GM21528 (cell line): ENCODE data around the gene C1QTNF1.

Source experiments
- ATAC-seq: cut with Tn5 transposase; IDR thresholded peaks from one replicate; pipeline ENCODE4 v1.9.1; 2021; ENCODE audit warnings: mild to moderate bottlenecking, moderate library complexity; ENCODE audit not compliant: unreplicated experiment, low FRiP score

C1QTNF1 gene

DNA sequence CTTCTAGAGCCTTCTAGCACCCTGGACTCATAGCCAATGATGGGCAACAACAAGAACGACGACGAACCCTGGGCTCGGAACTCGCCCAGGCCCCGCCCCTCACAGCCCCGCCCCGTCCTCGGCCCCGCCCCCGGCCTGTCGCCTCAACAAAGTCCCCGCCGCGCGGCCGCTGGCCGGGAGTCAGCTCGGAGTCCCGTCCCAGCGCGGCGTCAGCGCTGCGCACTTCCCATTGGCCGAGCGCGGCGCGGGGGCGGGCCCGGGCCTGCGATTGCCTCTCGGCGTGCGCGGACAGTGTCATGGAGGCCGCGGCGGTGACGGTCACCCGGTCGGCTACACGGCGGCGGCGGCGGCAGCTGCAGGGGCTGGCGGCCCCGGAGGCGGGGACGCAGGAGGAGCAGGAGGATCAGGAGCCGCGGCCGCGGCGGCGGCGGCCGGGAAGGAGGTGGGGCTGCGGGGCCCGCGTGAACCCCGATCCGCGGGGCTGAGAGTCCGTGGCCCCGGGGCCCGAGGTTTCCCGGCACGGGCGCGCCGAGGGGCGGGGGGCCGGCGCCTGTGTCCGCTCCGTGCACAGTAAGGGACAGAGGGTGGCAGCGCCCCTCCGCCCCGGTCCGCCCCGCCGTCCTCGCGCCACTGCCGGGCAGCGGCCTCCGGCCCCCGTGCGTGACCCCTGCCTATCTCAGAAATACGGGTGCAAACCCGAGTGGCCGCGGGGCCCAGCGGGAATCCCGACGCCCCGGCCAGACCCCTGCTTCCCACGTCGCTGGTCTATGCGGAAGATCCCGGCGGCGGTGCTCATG, 50.9 kb downstream of the C1QTNF1 start, which contains the start of gene ENGASE:
ENGASE (plus strand) TSS at position 176 of the 797 bp plus-strand sequence; CDS start at position 297, 121 bp downstream.
- ATAC-seq = peak; percentile 89

- peak; percentile 15 for ATAC-seq
These were observed 51.4 kb downstream of the C1QTNF1 start for GRCh38 chr17:79075446-79075750.

DNA sequence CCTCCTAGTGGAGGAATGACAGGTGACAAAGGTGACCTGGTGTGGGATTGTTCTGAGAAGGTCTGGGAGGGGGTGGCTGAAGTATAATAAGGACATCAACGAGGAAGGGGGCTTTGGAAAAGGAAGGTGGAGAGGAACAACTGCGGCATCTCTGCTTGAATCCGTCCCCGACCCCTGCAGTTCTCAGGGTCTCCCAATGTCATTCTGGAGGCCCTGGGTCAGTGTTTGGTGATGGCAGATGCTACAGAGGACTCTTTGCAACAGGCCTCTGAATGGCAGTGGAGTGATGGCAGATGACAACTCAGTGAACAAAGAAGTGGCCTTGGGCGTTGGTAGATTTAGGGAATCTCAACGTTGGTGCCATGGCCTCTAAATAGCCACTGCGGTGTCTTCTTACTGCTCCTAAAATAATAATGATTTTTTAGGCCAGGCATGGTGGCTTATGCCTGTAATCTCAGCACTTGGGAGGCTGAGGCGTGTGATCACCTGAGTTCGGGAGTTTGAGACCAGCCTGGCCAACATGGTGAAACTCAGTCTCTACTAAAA, 52.0 kb downstream of the C1QTNF1 start:
- ATAC-seq = no peak

- no peak for ATAC-seq
These were observed 53.6 kb downstream of the C1QTNF1 start for GRCh38 chr17:79077587-79077986.

DNA sequence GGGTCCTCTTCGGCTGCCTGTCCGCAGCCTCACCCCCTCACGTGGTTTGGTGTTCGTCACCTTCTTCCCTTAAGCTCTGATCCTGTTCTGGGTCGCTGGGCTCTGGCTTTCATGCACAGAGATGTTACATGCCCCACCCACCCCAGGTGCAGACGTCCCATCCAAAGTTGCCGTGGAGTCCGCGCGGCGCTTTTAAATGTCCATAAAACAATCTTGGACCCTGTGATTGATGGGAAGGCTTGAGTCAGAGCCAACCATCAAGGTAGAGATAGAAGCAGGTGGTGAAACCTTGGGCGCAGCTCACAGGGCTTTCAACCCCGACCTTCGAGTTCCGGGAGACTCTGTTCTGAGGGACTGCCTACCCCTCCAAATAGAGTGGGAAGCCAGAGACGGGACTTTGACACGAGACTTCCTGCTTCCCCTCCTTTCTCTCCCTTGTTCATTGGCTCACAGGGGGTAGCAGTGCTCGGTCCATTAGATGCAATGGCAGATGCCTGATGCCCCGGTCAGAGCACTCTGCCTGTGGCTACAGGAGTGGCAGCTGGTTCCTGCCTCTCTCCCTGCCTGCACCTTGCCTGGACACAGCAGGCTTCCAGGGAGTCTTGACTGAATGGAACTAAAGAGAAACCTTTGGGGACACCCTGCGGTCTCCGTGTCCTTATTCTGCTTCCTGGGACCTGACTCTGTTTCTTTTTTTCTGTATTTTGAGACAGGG, 54.7 kb downstream of the C1QTNF1 start:
- no peak for ATAC-seq

- ATAC-seq = no peak
These were observed 55.6 kb downstream of the C1QTNF1 start for GRCh38 chr17:79079421-79080200.

- no peak for ATAC-seq
These were observed 56.4 kb downstream of the C1QTNF1 start for GRCh38 chr17:79080349-79080748.

GRCh38 chr17:79080761-79081290, 56.9 kb downstream of the C1QTNF1 start:
- no peak for ATAC-seq

- ATAC-seq = no peak
These were observed 57.8 kb downstream of the C1QTNF1 start for GRCh38 chr17:79081571-79082276.

DNA sequence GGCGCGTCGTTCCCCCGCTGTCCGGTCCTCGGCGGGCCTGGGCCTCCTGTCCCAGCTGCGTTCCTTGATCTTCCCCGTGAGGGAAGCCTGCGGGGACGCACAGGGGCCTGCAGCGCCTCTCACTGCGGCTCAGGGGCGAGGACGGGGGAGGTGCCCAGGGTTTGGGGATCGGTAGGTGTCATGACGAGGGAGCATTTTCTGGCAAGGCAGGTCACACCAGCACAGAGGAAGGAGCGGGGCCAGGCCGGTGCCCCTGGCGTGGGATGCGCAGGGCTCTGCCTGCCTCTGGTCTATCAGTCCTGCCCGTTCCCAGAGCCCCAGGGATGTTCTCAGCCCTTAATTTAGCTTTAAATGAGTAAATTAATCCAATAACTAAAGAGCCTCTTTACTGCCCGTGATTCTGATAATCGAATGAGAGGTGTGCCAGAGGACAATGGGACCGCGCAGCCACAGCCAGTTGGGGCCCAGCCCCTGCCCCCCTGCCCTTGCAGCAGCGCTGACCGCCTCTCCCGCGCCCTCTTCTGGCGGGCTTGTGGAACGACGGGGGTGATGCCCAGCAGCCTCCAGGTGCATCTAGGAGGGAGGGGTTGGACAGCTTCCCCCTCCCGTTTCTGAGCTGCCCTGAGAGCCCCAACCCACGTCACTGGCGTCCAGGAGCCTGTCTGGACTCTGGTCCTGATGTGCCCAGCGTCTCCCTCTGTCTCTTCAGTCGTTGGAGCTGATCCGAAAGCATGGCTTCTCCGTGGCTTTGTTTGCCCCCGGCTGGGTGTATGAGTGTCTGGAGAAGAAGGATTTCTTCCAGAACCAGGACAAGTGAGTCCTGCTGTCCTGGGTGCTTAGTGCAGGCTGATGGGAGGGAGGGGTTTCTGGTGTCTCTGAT, 58.6 kb downstream of the C1QTNF1 start:
- no peak for ATAC-seq

DNA sequence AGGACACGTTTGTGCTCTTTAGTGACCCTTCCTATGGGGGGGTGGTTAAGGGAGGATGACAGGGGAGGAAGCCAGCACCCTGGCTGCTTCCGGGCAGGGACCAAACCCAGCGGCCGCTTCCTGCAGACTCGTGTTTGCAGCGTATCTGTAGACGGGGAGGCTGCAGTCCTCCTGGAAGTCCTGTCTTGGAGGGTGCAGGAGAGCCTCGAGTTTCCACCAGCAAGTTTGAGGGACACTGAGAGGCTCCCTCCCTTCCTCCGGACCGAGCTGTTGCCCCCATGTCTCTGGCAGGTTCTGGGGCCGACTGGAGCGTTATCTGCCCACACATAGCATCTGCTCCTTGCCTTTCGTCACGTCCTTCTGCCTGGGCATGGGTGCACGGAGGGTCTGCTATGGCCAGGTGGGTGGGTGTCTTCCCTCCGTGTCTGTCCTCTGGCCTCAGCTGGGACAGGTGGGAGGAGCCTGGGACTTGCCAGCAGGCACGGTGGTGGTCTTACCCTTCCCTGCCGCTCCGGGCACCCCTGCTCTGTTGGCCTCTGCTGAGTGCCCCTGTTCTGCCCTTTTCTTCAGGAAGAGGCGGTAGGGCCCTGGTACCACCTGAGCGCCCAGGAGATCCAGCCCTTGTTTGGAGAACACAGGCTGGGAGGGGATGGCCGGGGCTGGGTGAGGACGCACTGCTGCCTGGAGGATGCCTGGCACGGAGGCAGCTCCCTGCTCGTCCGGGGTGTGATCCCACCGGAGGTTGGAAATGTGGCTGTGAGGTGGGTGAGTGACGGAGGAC, 59.4 kb downstream of the C1QTNF1 start:
- no peak for ATAC-seq

DNA sequence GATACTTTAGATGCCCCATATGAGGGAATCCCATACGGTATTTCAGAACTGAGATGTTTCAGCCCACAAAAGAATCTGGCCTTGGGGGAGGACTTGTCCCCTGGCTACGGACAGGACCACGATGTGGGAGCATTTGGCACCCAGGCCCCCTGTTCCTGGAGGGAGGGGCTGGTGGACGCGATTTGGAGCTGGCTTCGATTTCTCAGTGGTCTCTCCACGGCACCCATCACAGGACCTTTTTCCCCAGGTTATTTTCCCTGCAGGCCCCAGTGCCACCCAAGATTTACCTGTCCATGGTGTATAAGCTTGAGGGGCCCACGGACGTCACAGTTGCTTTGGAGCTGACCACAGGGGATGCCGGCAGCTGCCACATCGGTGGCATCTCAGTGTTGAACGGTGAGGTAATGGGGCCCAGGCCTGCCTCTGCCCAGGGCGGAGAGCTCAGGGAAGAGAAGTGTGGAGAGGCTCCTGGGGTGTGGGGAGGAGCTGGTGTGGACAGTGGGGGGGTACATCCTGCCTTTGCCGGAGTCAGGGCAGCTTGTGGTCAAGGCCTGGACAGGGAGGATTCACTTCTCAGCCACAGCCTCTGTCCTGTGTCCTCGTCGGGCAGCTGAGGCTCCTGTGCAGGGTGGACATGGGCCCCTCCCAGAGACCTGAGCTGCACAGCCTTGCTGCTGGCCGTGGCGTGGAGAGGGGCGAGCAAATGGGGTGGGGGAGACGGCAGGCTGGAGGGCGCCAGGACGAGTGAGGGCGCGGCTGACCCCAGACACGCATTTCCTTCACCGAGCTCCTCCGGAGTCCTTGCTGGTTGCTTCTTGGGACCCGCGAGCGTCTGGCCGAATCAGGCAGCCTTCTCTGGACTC, 60.6 kb downstream of the C1QTNF1 start:
- no peak for ATAC-seq

GRCh38 chr17:79085154-79085920, 61.4 kb downstream of the C1QTNF1 start:
- no peak for ATAC-seq

- ATAC-seq = no peak
These were observed 62.1 kb downstream of the C1QTNF1 start for GRCh38 chr17:79085921-79086551.

GRCh38 chr17:79086609-79087427, 62.8 kb downstream of the C1QTNF1 start:
- ATAC-seq = no peak
